Kidney epithelial cell (primary cell): ENCODE measurements around the gene ALDOC. TPM values are rescaled to one million over a fixed set of nuclear protein-coding genes. Genes with fewer than 3 reads are reported as not detected.

Experiments used
- DNase-seq: peaks from one replicate; pipeline ENCODE4 v3.0.0-alpha.2; 2010; ENCODE audit warnings: low read depth
- H3K27me3 ChIP-seq: 2 replicates; pipeline ENCODE4 v1.6.0; 2011; ENCODE audit warnings: low read length; ENCODE audit not compliant: control insufficient read depth, insufficient read depth
- H3K36me3 ChIP-seq: 2 replicates; pipeline ENCODE4 v1.5.1; 2011; ENCODE audit warnings: low read length; ENCODE audit not compliant: control insufficient read depth, insufficient read depth
- H3K4me3 ChIP-seq: 2 replicates; pipeline ENCODE4 v1.5.1; 2011; ENCODE audit warnings: low read depth, mild to moderate bottlenecking, control low read depth, low read length
- CTCF ChIP-seq: IDR thresholded peaks from 2 replicates; pipeline ENCODE4 v1.5.1; 2011; ENCODE audit warnings: mild to moderate bottlenecking, moderate library complexity, low read length, control low read depth, inconsistent platforms; ENCODE audit not compliant: insufficient read depth, poor library complexity, severe bottlenecking
- total RNA-seq: library from RNA; depleted of rRNA; stranded (reverse); fragments of >200 nt; gene quantifications from 2 replicates; pipeline ENCODE4 v1.2.3, GENCODE V29; 2015

The ALDOC gene
- 20.8 and 30.3 TPM in 2 replicates for total RNA-seq

GRCh38 chr17:28576758-28577465, at the start of gene ALDOC:
Gene ALDOC (minus strand): TSS chr17:28576895. CDS start chr17:28575532, 1,363 bp downstream.
- H3K36me3 ChIP-seq: no peaks in the 10 kb centered on the region
- no peak for TF ChIP-seq CTCF
- no peaks in the 10 kb centered on the region for H3K27me3 ChIP-seq
- peak within 1 kb of the TSS; percentile 25 for H3K4me3 ChIP-seq
- DNase-seq: peak; percentile 78

- no peak overlapping the region for H3K4me3 ChIP-seq
- TF ChIP-seq CTCF: no peak
- H3K27me3 ChIP-seq: no peaks in the 10 kb centered on the region
- H3K36me3 ChIP-seq: peaks cover 8% of the 10 kb centered on the region
- no peak for DNase-seq
These were observed 47.5 kb upstream of the ALDOC start for GRCh38 chr17:28624148-28624547.

GRCh38 chr17:28623696-28624095, 47.0 kb upstream of the ALDOC start:
- H3K27me3 ChIP-seq: no peaks in the 10 kb centered on the region
- TF ChIP-seq CTCF: no peak
- H3K36me3 ChIP-seq: peaks cover 8% of the 10 kb centered on the region
- H3K4me3 ChIP-seq: no peak overlapping the region
- no peak for DNase-seq

- no peaks in the 10 kb centered on the region for H3K27me3 ChIP-seq
- no peak for TF ChIP-seq CTCF
- H3K4me3 ChIP-seq: no peak overlapping the region
- DNase-seq: no peak
- peaks cover 8% of the 10 kb centered on the region for H3K36me3 ChIP-seq
These were observed 45.5 kb upstream of the ALDOC start for GRCh38 chr17:28622186-28622585.

- H3K36me3 ChIP-seq: peaks cover 8% of the 10 kb centered on the region
- TF ChIP-seq CTCF: no peak
- H3K27me3 ChIP-seq: no peaks in the 10 kb centered on the region
- DNase-seq: no peak
- no peak overlapping the region for H3K4me3 ChIP-seq
These were observed 43.3 kb upstream of the ALDOC start for GRCh38 chr17:28620010-28620409.

- peaks cover 5% of the 10 kb centered on the region for H3K36me3 ChIP-seq
- H3K27me3 ChIP-seq: no peaks in the 10 kb centered on the region
- no peak for DNase-seq
- TF ChIP-seq CTCF: no peak
- no peak overlapping the region for H3K4me3 ChIP-seq
These were observed 41.8 kb upstream of the ALDOC start for GRCh38 chr17:28618464-28618863.
